Lung (tissue), 12 donors: ENCODE measurements around the gene KRT78. TPM values are rescaled to one million over a fixed set of nuclear protein-coding genes. Genes with fewer than 3 reads are reported as not detected.

ENCODE experiments used
- ATAC-seq: fragments of 200-7000 bp; cut with Tn5 transposase; one replicate; pipeline ENCODE4 v1.9.1; 2020; ENCODE audit warnings: moderate number of reproducible peaks; ENCODE audit not compliant: insufficient read depth, low FRiP score
- DNase-seq, 3 donors: peaks; one replicate each; pipeline ENCODE4 v3.0.0-alpha.2; 2013 to 2017
- H3K27ac ChIP-seq, 2 donors: one replicate each; pipeline ENCODE4 v1.5.1; 2013; ENCODE audit warnings: mild to moderate bottlenecking in 2 of 2, moderate library complexity in 2 of 2, control low read depth in 1 of 2, inconsistent platforms in 1 of 2, low read depth in 1 of 2, low read length in 1 of 2
- H3K27me3 ChIP-seq, 3 donors: one replicate each; pipeline ENCODE4 v1.5.1; 2013; ENCODE audit warnings: low read length in 2 of 3; ENCODE audit not compliant: control insufficient read depth in 3 of 3, insufficient read depth in 3 of 3
- H3K36me3 ChIP-seq, 4 donors: one replicate each; pipeline ENCODE4 v1.5.1; 2013; ENCODE audit warnings: low read length in 4 of 4, mild to moderate bottlenecking in 1 of 4, moderate library complexity in 1 of 4; ENCODE audit not compliant: control insufficient read depth in 4 of 4, insufficient read depth in 4 of 4
- H3K4me1 ChIP-seq, 5 donors: one replicate each; pipeline ENCODE4 v1.5.1; 2013; ENCODE audit warnings: low read length in 5 of 5, mild to moderate bottlenecking in 2 of 5, moderate library complexity in 1 of 5; ENCODE audit not compliant: control insufficient read depth in 5 of 5, insufficient read depth in 5 of 5
- H3K4me3 ChIP-seq: one replicate; pipeline ENCODE4 v1.5.1; 2013; ENCODE audit warnings: mild to moderate bottlenecking, control low read depth, moderate library complexity
- H3K9ac ChIP-seq, 2 donors: one replicate each; pipeline ENCODE4 v1.5.1; 2013; ENCODE audit warnings: low read length in 2 of 2, control low read depth in 1 of 2; ENCODE audit not compliant: insufficient read depth in 1 of 2
- H3K9me3 ChIP-seq, 4 donors: one replicate each; pipeline ENCODE4 v1.5.1; 2013; ENCODE audit warnings: low read length in 3 of 4, mild to moderate bottlenecking in 1 of 4, moderate library complexity in 1 of 4; ENCODE audit not compliant: control insufficient read depth in 4 of 4, insufficient read depth in 3 of 4
- WGBS, 2 donors: extraction: QIAGEN DNeasy Blood & Tissue Kit; methylation state at CpG; one replicate each; pipeline ENCODE4 v1.1.7; 2013; 5-methylcytosine and 5-hydroxymethylcytosine counted together
- polyA plus RNA-seq, 2 donors: library from polyadenylated mRNA; stranded (reverse); fragments of 200-250 nt; gene quantifications; one replicate each; pipeline ENCODE4 v1.2.1, GENCODE V29; 2013
- total RNA-seq, 2 donors: library from RNA; depleted of rRNA in 1 of 2; stranded (reverse); fragments of >200 nt in 1 of 2; gene quantifications; one replicate each; pipeline ENCODE4 v1.2.1, GENCODE V29; 2014 to 2021
- TF ChIP-seq, protein P1 (sequence below): IDR thresholded peaks from 2 replicates; pipeline ENCODE4 v1.5.1; 2012; ENCODE audit warnings: mild to moderate bottlenecking; ENCODE audit errors: control extremely low read depth, extremely low read depth
- donor health status: control.
- donor health status: control.
- donor health status: Bipolar disorder and iron deficiency.
- donor health status: healthy.
- donor health status: DM: yes; HTN: yes; CAD: no.

Gene KRT78
- total and polyA plus RNA-seq, 4 donors = 0.02 to 0.65 TPM; not detected in 2

DNA sequence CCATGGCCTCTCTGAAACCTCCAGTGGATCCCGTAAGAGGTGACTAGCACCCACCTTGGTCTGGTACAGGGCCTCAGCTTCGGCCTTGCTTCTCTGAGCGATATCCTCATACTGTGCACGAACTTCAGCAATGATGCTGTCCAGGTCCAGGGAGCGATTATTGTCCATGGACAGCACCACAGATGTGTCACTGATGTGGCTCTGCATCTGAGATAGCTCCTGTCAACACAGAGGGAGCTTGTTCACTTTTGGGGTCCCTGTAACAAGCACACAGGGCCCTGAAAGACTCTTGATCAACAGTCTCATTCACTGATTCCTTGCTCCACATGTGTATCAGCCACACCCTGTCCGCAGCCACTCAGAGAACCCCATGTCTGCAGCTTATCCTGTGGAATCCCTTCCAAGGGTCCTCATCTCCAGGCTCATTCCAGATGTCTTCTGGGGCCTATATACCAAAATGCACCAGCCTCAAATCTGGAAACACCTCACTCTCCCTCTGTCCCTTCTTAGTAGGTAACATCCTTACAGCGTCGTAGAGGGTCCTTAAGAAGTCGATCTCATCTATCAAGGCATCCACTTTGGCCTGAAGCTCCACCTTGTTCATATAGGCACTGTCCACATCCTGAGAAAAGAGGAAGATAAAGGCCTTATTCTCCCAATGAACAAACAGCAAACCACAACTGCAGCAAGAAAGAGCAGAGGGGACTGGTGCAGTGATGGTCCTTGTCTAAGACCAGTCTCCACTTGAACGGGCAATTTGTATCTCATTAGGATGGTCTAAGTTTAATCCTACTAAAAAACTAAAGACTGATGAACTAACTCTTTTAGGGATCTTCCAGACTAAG lies 56.4 kb downstream of the KRT78 start:
- WGBS, 2 donors = 84 to 85% methylated on average over 10 of the region's 10 CpGs

DNA sequence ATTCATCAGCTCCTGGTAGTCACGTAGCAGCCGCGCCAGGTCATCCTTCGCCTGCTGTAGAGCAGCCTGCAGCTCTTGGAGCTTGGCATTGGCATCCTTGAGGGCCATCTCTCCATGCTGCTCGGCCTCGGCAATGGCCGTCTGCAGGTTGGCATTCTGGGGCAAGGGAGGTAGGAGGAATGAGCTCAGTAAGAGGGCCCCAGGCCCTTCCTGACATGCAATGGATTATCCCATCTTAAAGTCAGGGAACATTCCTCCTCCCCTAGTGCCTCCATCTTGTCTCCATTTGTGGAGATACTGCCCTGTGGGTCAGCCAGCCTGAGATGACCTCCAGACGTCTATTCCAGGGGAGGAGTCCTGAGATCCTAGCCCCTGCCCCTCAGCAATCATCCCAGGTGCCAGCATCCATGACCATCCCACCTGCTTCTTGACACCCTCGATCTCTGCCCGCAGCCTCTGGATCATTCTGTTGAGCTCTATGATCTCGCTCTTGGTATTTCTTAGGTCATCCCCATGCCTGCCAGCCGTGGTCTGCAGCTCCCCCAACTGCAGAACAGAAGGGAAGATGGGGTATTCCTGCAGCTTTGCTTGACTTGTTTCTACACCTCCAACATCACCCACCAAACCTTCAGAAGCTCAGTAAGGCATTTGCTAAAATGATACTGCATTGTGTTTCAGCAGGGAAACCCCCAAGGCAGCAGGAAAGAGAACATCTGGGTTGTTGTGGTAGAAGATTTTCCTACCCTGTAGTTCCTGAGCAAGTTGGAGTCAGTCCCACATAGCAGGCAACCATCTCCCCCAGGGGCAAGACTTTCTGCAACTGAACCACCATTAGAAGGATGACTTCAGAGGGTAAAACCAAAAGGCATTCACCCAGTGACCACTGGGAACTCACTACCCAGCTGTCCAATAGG lies 57.3 kb downstream of the KRT78 start:
- Histone ChIP-seq H3K4me1 (peaks cover 0 to 3% (median 0%) of the 10 kb centered on the region in 5 donors), H3K36me3 (no peaks in the 10 kb centered on the region), H3K27me3 (peaks cover 0 to 35% (median 21%) of the 10 kb centered on the region in 3 donors), H3K4me3 (no peak overlapping the region), H3K27ac (no peak overlapping the region), H3K9me3 (no peaks in the 10 kb centered on the region), H3K9ac (no peak overlapping the region)
- TF ChIP-seq, protein P1, sequence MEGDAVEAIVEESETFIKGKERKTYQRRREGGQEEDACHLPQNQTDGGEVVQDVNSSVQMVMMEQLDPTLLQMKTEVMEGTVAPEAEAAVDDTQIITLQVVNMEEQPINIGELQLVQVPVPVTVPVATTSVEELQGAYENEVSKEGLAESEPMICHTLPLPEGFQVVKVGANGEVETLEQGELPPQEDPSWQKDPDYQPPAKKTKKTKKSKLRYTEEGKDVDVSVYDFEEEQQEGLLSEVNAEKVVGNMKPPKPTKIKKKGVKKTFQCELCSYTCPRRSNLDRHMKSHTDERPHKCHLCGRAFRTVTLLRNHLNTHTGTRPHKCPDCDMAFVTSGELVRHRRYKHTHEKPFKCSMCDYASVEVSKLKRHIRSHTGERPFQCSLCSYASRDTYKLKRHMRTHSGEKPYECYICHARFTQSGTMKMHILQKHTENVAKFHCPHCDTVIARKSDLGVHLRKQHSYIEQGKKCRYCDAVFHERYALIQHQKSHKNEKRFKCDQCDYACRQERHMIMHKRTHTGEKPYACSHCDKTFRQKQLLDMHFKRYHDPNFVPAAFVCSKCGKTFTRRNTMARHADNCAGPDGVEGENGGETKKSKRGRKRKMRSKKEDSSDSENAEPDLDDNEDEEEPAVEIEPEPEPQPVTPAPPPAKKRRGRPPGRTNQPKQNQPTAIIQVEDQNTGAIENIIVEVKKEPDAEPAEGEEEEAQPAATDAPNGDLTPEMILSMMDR = no peak
- no peak for DNase-seq
- no peak for ATAC-seq
- 91 to 93% methylated on average over 12 of the region's 12 CpGs for WGBS, 2 donors

More for the DNA sequence above, 56.4 kb downstream of the KRT78 start:
- Histone ChIP-seq H3K27me3 (peaks cover 0 to 37% (median 21%) of the 10 kb centered on the region in 3 donors), H3K9ac (no peak overlapping the region), H3K4me1 (peaks cover 0 to 3% (median 0%) of the 10 kb centered on the region in 5 donors), H3K36me3 (no peaks in the 10 kb centered on the region), H3K9me3 (no peaks in the 10 kb centered on the region), H3K27ac (no peak overlapping the region), H3K4me3 (no peak overlapping the region)
- DNase-seq = no peak
- ATAC-seq = no peak
- TF ChIP-seq, protein P1 = no peak

DNA sequence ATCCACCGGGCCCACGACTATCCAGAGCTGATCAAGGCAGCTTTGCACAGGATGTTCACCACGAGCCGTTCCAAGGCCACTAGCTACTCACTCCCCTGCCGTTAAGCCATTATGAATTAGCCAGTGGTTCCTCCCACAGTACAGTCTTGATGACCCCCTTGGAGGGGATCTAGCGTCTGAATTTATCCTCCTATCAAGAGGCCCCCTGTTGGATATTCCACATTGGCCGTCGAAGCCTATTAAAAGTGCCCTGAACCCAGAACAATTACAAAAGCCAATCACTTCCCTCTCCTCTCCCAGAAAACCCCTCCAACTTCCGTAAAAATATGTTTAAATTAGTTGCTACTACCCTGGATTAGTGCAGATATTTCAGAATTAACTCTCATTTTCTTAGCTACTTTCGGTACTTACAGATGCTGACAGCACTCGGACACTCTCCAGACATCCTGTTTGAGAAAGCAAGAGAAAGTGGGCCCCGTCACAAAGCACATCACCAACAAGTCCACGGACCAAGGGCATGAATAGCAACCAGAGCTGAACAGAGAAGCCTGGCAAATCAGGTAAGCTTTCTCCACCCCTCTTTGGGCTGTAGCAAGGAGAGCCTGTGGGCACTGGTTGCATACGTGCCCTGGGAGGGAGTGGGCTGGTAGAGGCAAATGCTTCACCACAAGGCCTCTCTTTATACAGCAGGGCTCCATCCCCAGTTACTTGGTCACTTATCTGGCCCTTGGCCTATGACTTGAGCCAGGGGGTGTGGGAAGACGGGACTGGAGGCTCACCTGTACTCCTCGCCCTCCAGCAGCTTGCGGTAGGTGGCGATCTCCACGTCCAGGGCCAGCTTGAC lies 58.1 kb downstream of the KRT78 start:
- Histone ChIP-seq H3K9ac (no peak overlapping the region), H3K36me3 (no peaks in the 10 kb centered on the region), H3K4me3 (no peak overlapping the region), H3K4me1 (peaks cover 0 to 3% (median 0%) of the 10 kb centered on the region in 5 donors), H3K9me3 (no peaks in the 10 kb centered on the region), H3K27me3 (peaks cover 0 to 28% (median 21%) of the 10 kb centered on the region in 3 donors), H3K27ac (no peak overlapping the region)
- DNase-seq = no peak
- WGBS, 2 donors = 67 to 73% methylated on average over 19 of the region's 19 CpGs
- TF ChIP-seq, protein P1 = no peak
- no peak for ATAC-seq
